ENCODE results near the gene ZWILCH. TPM values are rescaled to one million over a fixed set of nuclear protein-coding genes. Genes with fewer than 3 reads are reported as not detected.
"Not testable (repeated sequence)": the region's sequence is repeated elsewhere in the genome, so short reads cannot be mapped to it uniquely, and the experiment has no call there.

ZWILCH gene
- total RNA-seq, result 1 to 10 TPM; 7.4 to 9.9 TPM
- 1 to 10 TPM; 3.2 to 4.8 TPM for polyA plus RNA-seq
- long read RNA-seq, donor 1, partial matches to known transcripts, result 0 of 1 reads
- long read RNA-seq, donor 1, other reads (novel, unspliced or antisense), result 0 of 1 reads
- long read RNA-seq, donor 2, result 0 reads
- long read RNA-seq, donor 3, partial matches to known transcripts, result 8 of 11 reads
- long read RNA-seq, donor 3, other reads (novel, unspliced or antisense), result 0 of 11 reads
- long read RNA-seq, donor 4, partial matches to known transcripts, result 0 of 2 reads
- long read RNA-seq, donor 4, other reads (novel, unspliced or antisense), result 0 of 2 reads
- long read RNA-seq, donor 5, transcript ZWILCH-201 (19 exons, 3,960 nt), result major isoform, 8 of 8 reads
- long read RNA-seq, donor 5, partial matches to known transcripts, result 0 of 8 reads
- long read RNA-seq, donor 5, other reads (novel, unspliced or antisense), result 0 of 8 reads

- 0% methylated on average over 46 of the region's 46 CpGs for WGBS, 2 donors
- DNase-seq (peak; percentile 81 to 92 (median 91)), ATAC-seq (ENCODE audit: insufficient read depth, low FRiP score) (peak; percentile 95)
- Histone ChIP-seq H3K36me3 (ENCODE audit: control insufficient read depth in 4 of 4, insufficient read depth in 4 of 4, low read length in 4 of 4) (peaks cover 11 to 35% (median 20%) of the 10 kb centered on the region in 4 donors), H3K27me3 (ENCODE audit: control insufficient read depth in 3 of 3, insufficient read depth in 3 of 3, low read length in 2 of 3) (no peaks in the 10 kb centered on the region), H3K9me3 (ENCODE audit: control insufficient read depth in 4 of 4, insufficient read depth in 3 of 4, low read length in 3 of 4) (no peaks in the 10 kb centered on the region), H3K4me3 (peak within 1 kb of the TSS; percentile 89), H3K4me1 (ENCODE audit: control insufficient read depth in 5 of 5, insufficient read depth in 5 of 5, low read length in 5 of 5) (peaks cover 0 to 25% (median 8%) of the 10 kb centered on the region in 5 donors), H3K27ac (ENCODE audit: low read depth in 1 of 2, low read length in 1 of 2) (peak within 1 kb of the TSS; percentile 71 to 97), H3K9ac (ENCODE audit: insufficient read depth in 1 of 2, low read length in 2 of 2) (peak within 1 kb of the TSS; percentile 92 to 94)
- no peak for TF ChIP-seq CTCF (IDR thresholded peaks at IDR 0.05; ENCODE audit: control extremely low read depth, extremely low read depth)
Observed at GRCh38 chr15:66504563-66505429, at the start of gene ZWILCH, which contains the start of gene RPL4. TSS of gene ZWILCH (plus strand) at chr15:66505326. CDS start at chr15:66505339, 13 bp downstream. TSS of gene RPL4 (minus strand) at chr15:66504855. CDS start at chr15:66504790, 65 bp downstream.

- no peak overlapping the region for H3K27ac ChIP-seq (ENCODE audit: low read depth in 1 of 2, low read length in 1 of 2)
- H3K9ac ChIP-seq (ENCODE audit: insufficient read depth in 1 of 2, low read length in 2 of 2), result no peak overlapping the region
- H3K4me1 ChIP-seq (ENCODE audit: control insufficient read depth in 5 of 5, insufficient read depth in 5 of 5, low read length in 5 of 5), result peaks cover 0 to 3% (median 0%) of the 10 kb centered on the region in 5 donors
- 76 to 89% methylated on average over 3 of the region's 3 CpGs for WGBS, 2 donors
- H3K27me3 ChIP-seq (ENCODE audit: control insufficient read depth in 3 of 3, insufficient read depth in 3 of 3, low read length in 2 of 3), result no peaks in the 10 kb centered on the region
- H3K4me3 ChIP-seq, result no peak overlapping the region
- DNase-seq, result no peak
- H3K9me3 ChIP-seq (ENCODE audit: control insufficient read depth in 4 of 4, insufficient read depth in 3 of 4, low read length in 3 of 4), result no peaks in the 10 kb centered on the region
- peaks cover 2 to 12% (median 4%) of the 10 kb centered on the region in 4 donors for H3K36me3 ChIP-seq (ENCODE audit: control insufficient read depth in 4 of 4, insufficient read depth in 4 of 4, low read length in 4 of 4)
- TF ChIP-seq CTCF (IDR thresholded peaks at IDR 0.05; ENCODE audit: control extremely low read depth, extremely low read depth), result no peak
- no peak for ATAC-seq (ENCODE audit: insufficient read depth, low FRiP score)
Observed at GRCh38 chr15:66456211-66456610, 48.9 kb upstream of the ZWILCH start.

GRCh38 chr15:66459818-66460615, 45.1 kb upstream of the ZWILCH start:
- Histone ChIP-seq H3K9ac (ENCODE audit: insufficient read depth in 1 of 2, low read length in 2 of 2) (no peak overlapping the region), H3K36me3 (ENCODE audit: control insufficient read depth in 4 of 4, insufficient read depth in 4 of 4, low read length in 4 of 4) (peaks cover 0 to 7% (median 2%) of the 10 kb centered on the region in 4 donors)
- ATAC-seq (ENCODE audit: insufficient read depth, low FRiP score), result no peak

GRCh38 chr15:66461294-66461693, 43.8 kb upstream of the ZWILCH start:
- H3K4me3 ChIP-seq; DNase-seq; H3K36me3 ChIP-seq (ENCODE audit: control insufficient read depth in 4 of 4, insufficient read depth in 4 of 4, low read length in 4 of 4); H3K9me3 ChIP-seq (ENCODE audit: control insufficient read depth in 4 of 4, insufficient read depth in 3 of 4, low read length in 3 of 4); H3K4me1 ChIP-seq (ENCODE audit: control insufficient read depth in 5 of 5, insufficient read depth in 5 of 5, low read length in 5 of 5); H3K9ac ChIP-seq (ENCODE audit: insufficient read depth in 1 of 2, low read length in 2 of 2); H3K27me3 ChIP-seq (ENCODE audit: control insufficient read depth in 3 of 3, insufficient read depth in 3 of 3, low read length in 2 of 3); ATAC-seq (ENCODE audit: insufficient read depth, low FRiP score); H3K27ac ChIP-seq (ENCODE audit: low read depth in 1 of 2, low read length in 1 of 2): not testable (repeated sequence)
- WGBS, 2 donors, result 97 to 98% methylated on average over 6 of the region's 6 CpGs

More at GRCh38 chr15:66459818-66460615, 45.1 kb upstream of the ZWILCH start:
- TF ChIP-seq CTCF (IDR thresholded peaks at IDR 0.05; ENCODE audit: control extremely low read depth, extremely low read depth), result no peak
- no peaks in the 10 kb centered on the region for H3K9me3 ChIP-seq (ENCODE audit: control insufficient read depth in 4 of 4, insufficient read depth in 3 of 4, low read length in 3 of 4)
- 74 to 78% methylated on average over 3 of the region's 3 CpGs for WGBS, 2 donors
- DNase-seq, result no peak
- no peaks in the 10 kb centered on the region for H3K27me3 ChIP-seq (ENCODE audit: control insufficient read depth in 3 of 3, insufficient read depth in 3 of 3, low read length in 2 of 3)
- no peak overlapping the region for H3K27ac ChIP-seq (ENCODE audit: low read depth in 1 of 2, low read length in 1 of 2)
- H3K4me1 ChIP-seq (ENCODE audit: control insufficient read depth in 5 of 5, insufficient read depth in 5 of 5, low read length in 5 of 5), result peaks cover 0 to 6% (median 0%) of the 10 kb centered on the region in 5 donors
- H3K4me3 ChIP-seq, result no peak overlapping the region
